HG03378 (cell line): Measurements from ENCODE around the gene ALKBH8.
A peak's percentile ranks its signal among the peaks of the same experiment; 100 is the strongest.
"Not testable (repeated sequence)": the region's sequence is repeated elsewhere in the genome, so short reads cannot be mapped to it uniquely, and the experiment has no call there.

Source experiments
- ATAC-seq: cut with Tn5 transposase; IDR thresholded peaks from one replicate; pipeline ENCODE4 v1.9.1; 2021; ENCODE audit warnings: mild to moderate bottlenecking, moderate library complexity; ENCODE audit not compliant: unreplicated experiment

Gene ALKBH8

GRCh38 chr11:107579169-107579568, 13.6 kb upstream of the ALKBH8 start:
- ATAC-seq: not testable (repeated sequence)

GRCh38 chr11:107577346-107577711, 11.8 kb upstream of the ALKBH8 start:
- no peak for ATAC-seq

GRCh38 chr11:107576497-107577345, 11.2 kb upstream of the ALKBH8 start:
- not testable (repeated sequence) for ATAC-seq

GRCh38 chr11:107573438-107573837, 7.9 kb upstream of the ALKBH8 start:
- no peak for ATAC-seq

GRCh38 chr11:107570015-107570414, 4.5 kb upstream of the ALKBH8 start:
- ATAC-seq: no peak

- ATAC-seq: no peak
Observed at GRCh38 chr11:107567739-107568335, 2.3 kb upstream of the ALKBH8 start.

- ATAC-seq: no peak
Observed at GRCh38 chr11:107566569-107566968, 1.0 kb upstream of the ALKBH8 start.

GRCh38 chr11:107565955-107566501, 493 bp upstream of the ALKBH8 start:
- ATAC-seq: peak; percentile 0

GRCh38 chr11:107564877-107565218, 687 bp downstream of the ALKBH8 start:
- peak; percentile 19 for ATAC-seq

- ATAC-seq: peak; percentile 42
Observed at GRCh38 chr11:107563702-107564101, 1.8 kb downstream of the ALKBH8 start.

GRCh38 chr11:107562647-107563208, 2.8 kb downstream of the ALKBH8 start:
- ATAC-seq: no peak

GRCh38 chr11:107561688-107562087, 3.8 kb downstream of the ALKBH8 start:
- ATAC-seq: no peak

- ATAC-seq: no peak
Observed at GRCh38 chr11:107550304-107550703, 15.2 kb downstream of the ALKBH8 start.

GRCh38 chr11:107549954-107550285, 15.6 kb downstream of the ALKBH8 start:
- no peak for ATAC-seq

GRCh38 chr11:107549253-107549953, 16.1 kb downstream of the ALKBH8 start:
- peak; percentile 61 for ATAC-seq

- ATAC-seq: no peak
Observed at GRCh38 chr11:107547961-107548360, 17.6 kb downstream of the ALKBH8 start.

GRCh38 chr11:107545101-107545514, 20.4 kb downstream of the ALKBH8 start:
- peak; percentile 42 for ATAC-seq

GRCh38 chr11:107538821-107539220, 26.7 kb downstream of the ALKBH8 start:
- ATAC-seq: no peak

GRCh38 chr11:107538239-107538638, 27.3 kb downstream of the ALKBH8 start:
- ATAC-seq: no peak

- not testable (repeated sequence) for ATAC-seq
Observed at GRCh38 chr11:107537155-107537554, 28.4 kb downstream of the ALKBH8 start.

- no peak for ATAC-seq
Observed at GRCh38 chr11:107526197-107526596, 39.3 kb downstream of the ALKBH8 start.
